ENCODE measurements around the gene PFDN6. TPM values are rescaled to one million over a fixed set of nuclear protein-coding genes. Genes with fewer than 3 reads are reported as not detected.

The PFDN6 gene
- total and polyA plus RNA-seq, 2 of the 13 experiments (the other 11 are each of a cell fraction or from before 2014, with no cell fraction given), result 75.5 to 87.0 TPM

- DNase-seq (ENCODE audit: low spot score), result no peak
- Histone ChIP-seq H3K9ac (ENCODE audit: insufficient read depth, low read depth, low read length) (peak overlapping the region; percentile 92), H4K20me1 (ENCODE audit: insufficient read depth, low read length) (no peaks in the 10 kb centered on the region), H3K79me2 (ENCODE audit: insufficient read depth, low read length) (peaks cover 27% of the 10 kb centered on the region), H3K4me2 (ENCODE audit: low read depth, low read length) (peak overlapping the region; percentile 99), H2AFZ (ENCODE audit: low read length) (no peak overlapping the region), H3K27ac (ENCODE audit: extremely low read length, insufficient read depth, low read length) (peak overlapping the region; percentile 56), H3K4me1 (ENCODE audit: insufficient read depth, low read length) (peaks cover 22% of the 10 kb centered on the region), H3K9me3 (ENCODE audit: low read length) (no peaks in the 10 kb centered on the region), H3K4me3 (replicated peaks in 1 of 3; ENCODE audit: insufficient read depth in 1 of 3, low read depth in 2 of 3, low read length in 3 of 3) (peak overlapping the region; percentile 73 to 96 (median 94)), H3K27me3 (ENCODE audit: control insufficient read depth in 1 of 2, insufficient read depth in 2 of 2, low read length in 2 of 2) (no peaks in the 10 kb centered on the region; a peak in 1 of 5 replicates), H3K36me3 (replicated peaks in 1 of 2; ENCODE audit: control insufficient read depth in 1 of 2, insufficient read depth in 2 of 2, low read length in 2 of 2) (peaks cover 14 to 47% of the 10 kb centered on the region in 2 experiments)
- POLR2A ChIA-PET, result interaction anchor here (1.1 to 3.4 kb wide), 13 partner anchors 9 to 317 kb away, joined by 3 to 41 read pairs (median 9); partner anchors contain the start of genes B3GALT4, HSD17B8, PHF1 and RGL2
- BruUV-seq (replicated peaks), result TSS peak; percentile 76
- peak; percentile 2; the same call in 1 of the 3 replicates for ATAC-seq
- FAIRE-seq, result no peak
- intact Hi-C loops (cut with micrococcal nuclease; ENCODE audit: unreplicated experiment), result no loop called here
- 8% methylated on average over 21 of the region's 21 CpGs for WGBS (ENCODE audit: low lambda C conversion rate)
- CTCF ChIA-PET (ENCODE audit: low intra/inter-chr PET ratio, low total read pairs), result interaction anchor here (1.2 kb wide), 1 partner anchor 10 kb away, joined by 3 read pairs; no protein-coding TSS in a partner anchor
- in situ Hi-C loops (cut with HindIII; ENCODE audit: extremely low pct_ligation_motif_present, low pct_unique_long_range_greater_than_20kb), result loop anchor here (25.0 kb wide), 1 partner anchor 124 kb away; the partner anchor contains the start of genes CUTA, PHF1 and SYNGAP1
- TF ChIP-seq RNF219 (CRISPR knock-in tag; IDR thresholded peaks at IDR 0.05), result no peak
- TF ChIP-seq ZNF563 (CRISPR knock-in tag; IDR thresholded peaks at IDR 0.05), result peak; percentile 2; the same call in 1 of the 2 replicates
- no peak for TF ChIP-seq ZFP90 (CRISPR knock-in tag; IDR thresholded peaks at IDR 0.05; ENCODE audit: borderline replicate concordance)
- TF ChIP-seq ZSCAN20 (CRISPR knock-in tag; IDR thresholded peaks at IDR 0.05; ENCODE audit: borderline replicate concordance), result no peak
- TF ChIP-seq ZNF761 (CRISPR knock-in tag; conservative IDR thresholded peaks at IDR 0.05), result no peak
- TF ChIP-seq, protein P1, sequence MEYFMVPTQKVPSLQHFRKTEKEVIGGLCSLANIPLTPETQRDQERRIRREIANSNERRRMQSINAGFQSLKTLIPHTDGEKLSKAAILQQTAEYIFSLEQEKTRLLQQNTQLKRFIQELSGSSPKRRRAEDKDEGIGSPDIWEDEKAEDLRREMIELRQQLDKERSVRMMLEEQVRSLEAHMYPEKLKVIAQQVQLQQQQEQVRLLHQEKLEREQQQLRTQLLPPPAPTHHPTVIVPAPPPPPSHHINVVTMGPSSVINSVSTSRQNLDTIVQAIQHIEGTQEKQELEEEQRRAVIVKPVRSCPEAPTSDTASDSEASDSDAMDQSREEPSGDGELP (IDR thresholded peaks at IDR 0.05; ENCODE audit: borderline replicate concordance, low read depth), result no peak
- TF ChIP-seq ZFP91 (CRISPR knock-in tag; IDR thresholded peaks at IDR 0.05; ENCODE audit: borderline replicate concordance), result 0 out of 2 replicates have a peak, but pooled peaks have one; percentile 6
- TF ChIP-seq, protein P2, sequence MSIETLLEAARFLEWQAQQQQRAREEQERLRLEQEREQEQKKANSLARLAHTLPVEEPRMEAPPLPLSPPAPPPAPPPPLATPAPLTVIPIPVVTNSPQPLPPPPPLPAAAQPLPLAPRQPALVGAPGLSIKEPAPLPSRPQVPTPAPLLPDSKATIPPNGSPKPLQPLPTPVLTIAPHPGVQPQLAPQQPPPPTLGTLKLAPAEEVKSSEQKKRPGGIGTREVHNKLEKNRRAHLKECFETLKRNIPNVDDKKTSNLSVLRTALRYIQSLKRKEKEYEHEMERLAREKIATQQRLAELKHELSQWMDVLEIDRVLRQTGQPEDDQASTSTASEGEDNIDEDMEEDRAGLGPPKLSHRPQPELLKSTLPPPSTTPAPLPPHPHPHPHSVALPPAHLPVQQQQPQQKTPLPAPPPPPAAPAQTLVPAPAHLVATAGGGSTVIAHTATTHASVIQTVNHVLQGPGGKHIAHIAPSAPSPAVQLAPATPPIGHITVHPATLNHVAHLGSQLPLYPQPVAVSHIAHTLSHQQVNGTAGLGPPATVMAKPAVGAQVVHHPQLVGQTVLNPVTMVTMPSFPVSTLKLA (IDR thresholded peaks at IDR 0.05), result no peak
- TF ChIP-seq, protein P3, sequence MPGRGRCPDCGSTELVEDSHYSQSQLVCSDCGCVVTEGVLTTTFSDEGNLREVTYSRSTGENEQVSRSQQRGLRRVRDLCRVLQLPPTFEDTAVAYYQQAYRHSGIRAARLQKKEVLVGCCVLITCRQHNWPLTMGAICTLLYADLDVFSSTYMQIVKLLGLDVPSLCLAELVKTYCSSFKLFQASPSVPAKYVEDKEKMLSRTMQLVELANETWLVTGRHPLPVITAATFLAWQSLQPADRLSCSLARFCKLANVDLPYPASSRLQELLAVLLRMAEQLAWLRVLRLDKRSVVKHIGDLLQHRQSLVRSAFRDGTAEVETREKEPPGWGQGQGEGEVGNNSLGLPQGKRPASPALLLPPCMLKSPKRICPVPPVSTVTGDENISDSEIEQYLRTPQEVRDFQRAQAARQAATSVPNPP (CRISPR knock-in tag; IDR thresholded peaks at IDR 0.05), result no peak
- TF ChIP-seq, protein P4, sequence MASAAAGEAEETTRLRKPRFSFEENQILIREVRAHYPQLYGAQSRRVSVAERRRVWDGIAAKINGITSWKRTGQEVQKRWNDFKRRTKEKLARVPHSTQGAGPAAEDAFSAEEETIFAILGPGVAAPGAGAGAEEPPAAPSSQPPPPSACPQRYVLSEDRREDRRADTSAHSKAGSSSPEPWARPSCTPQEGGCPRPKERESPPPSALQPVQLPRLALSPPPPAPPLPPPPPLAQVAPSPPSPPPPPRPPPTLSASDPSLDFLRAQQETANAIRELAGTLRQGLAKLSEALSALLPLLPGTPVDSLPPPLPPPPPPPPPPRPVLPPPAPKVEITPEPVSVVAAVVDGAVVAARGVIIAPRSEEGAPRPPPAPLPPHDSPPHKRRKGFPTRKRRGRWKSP (CRISPR knock-in tag; IDR thresholded peaks at IDR 0.05), result no peak
- no peak; the same call in 1 of the 2 replicates for TF ChIP-seq ZNF747 (CRISPR knock-in tag; IDR thresholded peaks at IDR 0.05; ENCODE audit: borderline replicate concordance)
- no peak for TF ChIP-seq ZNF672 (CRISPR knock-in tag; IDR thresholded peaks at IDR 0.05)
Observed at GRCh38 chr6:33288141-33288920, 1.1 kb upstream of the PFDN6 start.
